HL-60 (cell line): ENCODE measurements around the gene PHC2.

Experiments used
- DNase-seq, 2 experiments: peaks; one replicate each; pipeline ENCODE4 v3.0.0-alpha.2; 2010 to 2020; ENCODE audit warnings: low read depth in 1 of 2, low spot score in 1 of 2
- H3K27ac ChIP-seq: fragments of 250-450 bp; sonication (Bioruptor Pico); replicated peaks from 2 replicates; pipeline ENCODE4 v1.5.1; 2020; ENCODE audit warnings: mild to moderate bottlenecking, moderate library complexity
- H3K27me3 ChIP-seq: fragments of 250-450 bp; sonication (Bioruptor Pico); 2 replicates; pipeline ENCODE4 v1.5.1; 2021; ENCODE audit warnings: mild to moderate bottlenecking, moderate library complexity; ENCODE audit not compliant: insufficient read depth, poor library complexity, severe bottlenecking
- H3K4me3 ChIP-seq: replicated peaks from 2 replicates; pipeline ENCODE4 v1.5.1; 2011; ENCODE audit warnings: mild to moderate bottlenecking, control low read depth, low read length; ENCODE audit not compliant: insufficient read depth
- GABPA ChIP-seq: IDR thresholded peaks from 2 replicates; pipeline ENCODE4 v1.6.1; 2012; ENCODE audit warnings: low read depth
- POLR2AphosphoS5 ChIP-seq: IDR thresholded peaks from 2 replicates; pipeline ENCODE4 v1.6.1; 2012; ENCODE audit warnings: low read depth
- SPI1 ChIP-seq: IDR thresholded peaks from 2 replicates; pipeline ENCODE4 v1.6.1; 2012; ENCODE audit warnings: low read depth, mild to moderate bottlenecking, borderline replicate concordance
- TF ChIP-seq, protein P1 (sequence below): IDR thresholded peaks from 2 replicates; pipeline ENCODE4 v1.6.1; 2012; ENCODE audit warnings: low read depth; ENCODE audit not compliant: insufficient replicate concordance
- TF ChIP-seq, protein P2 (sequence below): IDR thresholded peaks from one replicate; pipeline ENCODE4 v1.5.1; 2011; ENCODE audit warnings: low read length, control low read depth, inconsistent platforms; ENCODE audit not compliant: insufficient read depth

The PHC2 gene

DNA sequence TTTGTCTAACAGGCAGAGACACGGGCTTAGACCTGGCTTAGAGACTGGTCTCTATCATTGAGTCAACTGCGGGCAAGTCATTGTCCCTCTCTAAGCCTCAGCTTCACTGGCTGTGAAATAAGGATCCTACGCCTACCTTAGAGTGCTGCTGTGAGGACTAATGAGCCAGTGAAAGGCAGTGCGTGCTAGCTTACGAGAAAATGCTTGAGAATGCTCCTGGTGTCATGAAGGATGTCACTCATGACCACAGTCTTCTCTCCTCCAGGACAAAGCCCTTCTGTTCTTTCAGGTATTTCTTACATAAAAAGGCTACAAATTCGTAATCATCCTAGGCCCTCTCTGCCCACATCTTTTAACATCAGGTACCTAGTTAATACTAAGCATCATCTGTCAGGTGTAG, 93.5 kb downstream of the PHC2 start:
- no peak overlapping the region for H3K4me3 ChIP-seq
- no peak overlapping the region for H3K27ac ChIP-seq
- TF ChIP-seq, protein P1, sequence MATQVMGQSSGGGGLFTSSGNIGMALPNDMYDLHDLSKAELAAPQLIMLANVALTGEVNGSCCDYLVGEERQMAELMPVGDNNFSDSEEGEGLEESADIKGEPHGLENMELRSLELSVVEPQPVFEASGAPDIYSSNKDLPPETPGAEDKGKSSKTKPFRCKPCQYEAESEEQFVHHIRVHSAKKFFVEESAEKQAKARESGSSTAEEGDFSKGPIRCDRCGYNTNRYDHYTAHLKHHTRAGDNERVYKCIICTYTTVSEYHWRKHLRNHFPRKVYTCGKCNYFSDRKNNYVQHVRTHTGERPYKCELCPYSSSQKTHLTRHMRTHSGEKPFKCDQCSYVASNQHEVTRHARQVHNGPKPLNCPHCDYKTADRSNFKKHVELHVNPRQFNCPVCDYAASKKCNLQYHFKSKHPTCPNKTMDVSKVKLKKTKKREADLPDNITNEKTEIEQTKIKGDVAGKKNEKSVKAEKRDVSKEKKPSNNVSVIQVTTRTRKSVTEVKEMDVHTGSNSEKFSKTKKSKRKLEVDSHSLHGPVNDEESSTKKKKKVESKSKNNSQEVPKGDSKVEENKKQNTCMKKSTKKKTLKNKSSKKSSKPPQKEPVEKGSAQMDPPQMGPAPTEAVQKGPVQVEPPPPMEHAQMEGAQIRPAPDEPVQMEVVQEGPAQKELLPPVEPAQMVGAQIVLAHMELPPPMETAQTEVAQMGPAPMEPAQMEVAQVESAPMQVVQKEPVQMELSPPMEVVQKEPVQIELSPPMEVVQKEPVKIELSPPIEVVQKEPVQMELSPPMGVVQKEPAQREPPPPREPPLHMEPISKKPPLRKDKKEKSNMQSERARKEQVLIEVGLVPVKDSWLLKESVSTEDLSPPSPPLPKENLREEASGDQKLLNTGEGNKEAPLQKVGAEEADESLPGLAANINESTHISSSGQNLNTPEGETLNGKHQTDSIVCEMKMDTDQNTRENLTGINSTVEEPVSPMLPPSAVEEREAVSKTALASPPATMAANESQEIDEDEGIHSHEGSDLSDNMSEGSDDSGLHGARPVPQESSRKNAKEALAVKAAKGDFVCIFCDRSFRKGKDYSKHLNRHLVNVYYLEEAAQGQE: no peak
- TF ChIP-seq SPI1: no peak
- TF ChIP-seq, protein P2, sequence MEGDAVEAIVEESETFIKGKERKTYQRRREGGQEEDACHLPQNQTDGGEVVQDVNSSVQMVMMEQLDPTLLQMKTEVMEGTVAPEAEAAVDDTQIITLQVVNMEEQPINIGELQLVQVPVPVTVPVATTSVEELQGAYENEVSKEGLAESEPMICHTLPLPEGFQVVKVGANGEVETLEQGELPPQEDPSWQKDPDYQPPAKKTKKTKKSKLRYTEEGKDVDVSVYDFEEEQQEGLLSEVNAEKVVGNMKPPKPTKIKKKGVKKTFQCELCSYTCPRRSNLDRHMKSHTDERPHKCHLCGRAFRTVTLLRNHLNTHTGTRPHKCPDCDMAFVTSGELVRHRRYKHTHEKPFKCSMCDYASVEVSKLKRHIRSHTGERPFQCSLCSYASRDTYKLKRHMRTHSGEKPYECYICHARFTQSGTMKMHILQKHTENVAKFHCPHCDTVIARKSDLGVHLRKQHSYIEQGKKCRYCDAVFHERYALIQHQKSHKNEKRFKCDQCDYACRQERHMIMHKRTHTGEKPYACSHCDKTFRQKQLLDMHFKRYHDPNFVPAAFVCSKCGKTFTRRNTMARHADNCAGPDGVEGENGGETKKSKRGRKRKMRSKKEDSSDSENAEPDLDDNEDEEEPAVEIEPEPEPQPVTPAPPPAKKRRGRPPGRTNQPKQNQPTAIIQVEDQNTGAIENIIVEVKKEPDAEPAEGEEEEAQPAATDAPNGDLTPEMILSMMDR: no peak
- TF ChIP-seq GABPA: no peak
- TF ChIP-seq POLR2AphosphoS5: no peak
- DNase-seq: no peak
- no peaks in the 10 kb centered on the region for H3K27me3 ChIP-seq

DNA sequence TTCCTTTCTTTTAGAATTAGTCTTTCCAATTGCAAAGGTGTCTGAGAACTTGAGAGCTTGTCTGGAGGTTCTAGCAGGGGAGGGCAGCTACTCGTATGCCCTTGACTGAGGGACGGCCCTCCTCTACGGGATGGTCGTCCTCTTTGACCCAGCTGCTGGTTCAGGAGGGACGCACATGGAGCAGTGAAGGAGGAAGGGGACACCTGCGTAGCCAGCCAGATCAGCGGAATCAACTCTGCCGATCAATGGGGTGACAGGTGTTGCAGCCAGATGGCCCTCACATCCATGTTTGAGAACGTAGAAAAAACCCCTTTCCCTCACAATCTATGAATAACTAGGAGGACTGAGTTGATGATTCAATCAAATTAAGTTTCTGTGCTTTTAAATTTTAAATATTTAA, 94.3 kb downstream of the PHC2 start:
- no peak for DNase-seq
- no peak overlapping the region for H3K4me3 ChIP-seq
- no peak overlapping the region for H3K27ac ChIP-seq
- TF ChIP-seq, protein P1: no peak
- TF ChIP-seq SPI1: no peak
- no peak for TF ChIP-seq POLR2AphosphoS5
- no peak for TF ChIP-seq GABPA
- TF ChIP-seq, protein P2: no peak
- no peaks in the 10 kb centered on the region for H3K27me3 ChIP-seq

DNA sequence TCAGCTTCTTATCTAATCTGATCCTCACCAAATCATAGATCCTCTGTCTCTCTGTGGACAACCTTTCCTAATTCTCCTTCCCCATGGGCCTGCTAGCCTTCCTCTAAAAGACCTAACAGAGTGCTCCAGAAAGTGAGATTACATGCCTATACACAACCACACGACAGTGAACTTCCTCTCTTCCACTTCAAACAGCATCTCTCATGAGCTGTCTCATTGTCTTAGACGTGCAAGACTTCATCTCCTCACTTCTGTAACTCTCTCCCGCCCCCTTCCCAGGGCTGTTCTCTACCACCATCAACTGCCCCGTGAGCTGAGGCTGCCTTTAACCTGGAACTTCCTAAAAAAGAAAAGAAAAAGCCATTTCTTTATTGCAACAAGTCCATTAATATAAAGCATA, 95.9 kb downstream of the PHC2 start:
- Histone ChIP-seq H3K4me3 (no peak overlapping the region), H3K27ac (no peak overlapping the region; the same call in 1 of the 2 replicates), H3K27me3 (no peaks in the 10 kb centered on the region)
- DNase-seq: peak in 1 of 2 experiments; percentile 81
- TF ChIP-seq SPI1 (peak; percentile 84; the same call in 1 of the 2 replicates), POLR2AphosphoS5 (no peak)

DNA sequence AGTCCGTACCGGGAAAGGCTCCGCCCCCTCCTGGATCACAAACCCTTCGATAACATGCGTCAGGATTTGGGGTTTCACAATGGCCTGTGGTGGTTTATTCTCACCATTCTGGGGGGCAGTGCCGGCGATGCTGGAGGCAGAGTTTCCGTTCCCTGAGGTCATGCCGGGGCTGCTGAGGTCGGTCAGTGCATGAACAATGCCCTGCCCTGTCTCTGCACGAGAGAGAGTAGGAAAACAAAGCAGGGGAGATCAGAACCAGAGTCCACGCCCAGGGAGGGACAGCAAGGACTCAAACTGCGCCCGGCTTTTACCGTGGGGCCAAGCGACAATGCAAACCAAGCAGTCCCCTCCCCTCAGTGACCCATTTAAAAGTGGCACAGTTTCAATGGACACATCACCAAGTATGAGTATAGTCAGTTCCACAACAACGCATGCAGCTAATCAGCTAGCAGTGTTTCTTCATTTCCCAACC, 96.8 kb downstream of the PHC2 start:
- no peaks in the 10 kb centered on the region for H3K27me3 ChIP-seq
- TF ChIP-seq, protein P2: no peak
- TF ChIP-seq, protein P1: no peak
- TF ChIP-seq POLR2AphosphoS5 (no peak), GABPA (no peak)
- no peak for DNase-seq
- H3K27ac ChIP-seq: no peak overlapping the region
- no peak overlapping the region for H3K4me3 ChIP-seq
